Panc1 (cell line): ENCODE results near the gene ST6GAL2. TPM values are rescaled to one million over a fixed set of nuclear protein-coding genes. Genes with fewer than 3 reads are reported as not detected.

Experiments used
- ATAC-seq: fragments of 200-7000 bp; cut with Tn5 transposase; 2 replicates; pipeline ENCODE4 v1.9.1; 2020; ENCODE audit warnings: mild to moderate bottlenecking, moderate library complexity
- BruUV-seq: library from RNA; stranded (reverse); fragments of 400-500 nt; replicated peaks from 2 replicates; lab custom pipeline; 2021; lab: Mats Ljungman, UMichigan
- CTCF ChIA-PET: fragments of 300-600 bp; sonication (Branson Sonifier 250); formaldehyde crosslinking; loops from one replicate; lab custom pipeline; 2022; ENCODE audit warnings: antibody characterized with exemption; lab: Charles Lee
- POLR2A ChIA-PET: fragments of 300-600 bp; sonication (Branson Sonifier 250); formaldehyde crosslinking; loops from one replicate; lab custom pipeline; 2022; ENCODE audit warnings: antibody characterized with exemption; lab: Charles Lee
- DNase-seq: peaks from one replicate; pipeline ENCODE4 v3.0.0-alpha.2; 2010; ENCODE audit warnings: low read depth, low spot score
- H3K27ac ChIP-seq: 2 replicates; pipeline ENCODE4 v1.5.1; 2011; ENCODE audit warnings: mild to moderate bottlenecking, low read length, inconsistent platforms
- H3K27me3 ChIP-seq: fragments of 200-500 bp; sonication (Bioruptor generic); 2 replicates; pipeline ENCODE4 v1.6.0; 2014; ENCODE audit warnings: low read length, inconsistent platforms; ENCODE audit not compliant: control insufficient read depth, insufficient read depth
- H3K36me3 ChIP-seq: fragments of 200-500 bp; sonication (Bioruptor generic); 2 replicates; pipeline ENCODE4 v1.5.1; 2014; ENCODE audit warnings: inconsistent platforms, mild to moderate bottlenecking, low read length, moderate library complexity; ENCODE audit not compliant: control insufficient read depth, insufficient read depth
- H3K4me1 ChIP-seq: 2 replicates; pipeline ENCODE4 v1.5.1; 2011; ENCODE audit warnings: inconsistent platforms, mild to moderate bottlenecking, low read length, moderate library complexity; ENCODE audit not compliant: control insufficient read depth, insufficient read depth
- H3K4me3 ChIP-seq, 2 experiments: 2 replicates each; pipeline ENCODE4 v1.5.1; 2011 to 2012; ENCODE audit warnings: low read depth in 2 of 2, low read length in 2 of 2, mild to moderate bottlenecking in 2 of 2, inconsistent platforms in 1 of 2, moderate library complexity in 1 of 2
- H3K9me3 ChIP-seq: fragments of 200-500 bp; sonication (Bioruptor generic); 2 replicates; pipeline ENCODE4 v1.5.1; 2014; ENCODE audit warnings: low read depth, mild to moderate bottlenecking, inconsistent platforms, low read length, moderate library complexity; ENCODE audit not compliant: control insufficient read depth, insufficient read depth
- POLR2AphosphoS5 ChIP-seq: IDR thresholded peaks from 2 replicates; pipeline ENCODE4 v1.6.1; 2012; ENCODE audit warnings: mild to moderate bottlenecking, low read depth, low read length, moderate library complexity
- SIN3A ChIP-seq: IDR thresholded peaks from 2 replicates; pipeline ENCODE4 v1.6.1; 2012; ENCODE audit warnings: low read depth, mild to moderate bottlenecking, low read length, moderate library complexity, borderline replicate concordance; ENCODE audit not compliant: insufficient read depth
- TCF7L2 ChIP-seq: IDR thresholded peaks from 2 replicates; pipeline ENCODE4 v1.6.1; 2011; ENCODE audit warnings: mild to moderate bottlenecking, low read depth, low read length, inconsistent platforms
- in situ Hi-C: cut with HindIII; loops from 2 replicates; pipeline ENCODE4 v1.10.0; 2016; ENCODE audit warnings: low sequenced_read_pairs, low pct_unique_long_range_greater_than_20kb
- intact Hi-C: fragments of 100-400 bp; cut with micrococcal nuclease; formaldehyde crosslinking; loops from one replicate; pipeline ENCODE4 v1.10.0; 2022; ENCODE audit not compliant: unreplicated experiment
- total RNA-seq: library from RNA; stranded (reverse); gene quantifications from one replicate; pipeline ENCODE4 v1.2.1, GENCODE V29; 2021; ENCODE audit not compliant: unreplicated experiment
- TF ChIP-seq, protein P1 (sequence below): fragments of 450-650 bp; IDR thresholded peaks from 2 replicates; pipeline ENCODE4 v1.5.1; 2017; ENCODE audit warnings: mild to moderate bottlenecking
- TF ChIP-seq, protein P2 (sequence below), 2 experiments: IDR thresholded peaks; 2 replicates each; pipeline ENCODE4 v1.6.1; 2011 to 2012; ENCODE audit warnings: low read depth in 2 of 2, control low read depth in 1 of 2, low read length in 1 of 2, mild to moderate bottlenecking in 1 of 2, moderate library complexity in 1 of 2; ENCODE audit not compliant: insufficient read depth in 1 of 2

ST6GAL2 gene
- total RNA-seq, 1 experiment from 2014 or later, result not detected

DNA sequence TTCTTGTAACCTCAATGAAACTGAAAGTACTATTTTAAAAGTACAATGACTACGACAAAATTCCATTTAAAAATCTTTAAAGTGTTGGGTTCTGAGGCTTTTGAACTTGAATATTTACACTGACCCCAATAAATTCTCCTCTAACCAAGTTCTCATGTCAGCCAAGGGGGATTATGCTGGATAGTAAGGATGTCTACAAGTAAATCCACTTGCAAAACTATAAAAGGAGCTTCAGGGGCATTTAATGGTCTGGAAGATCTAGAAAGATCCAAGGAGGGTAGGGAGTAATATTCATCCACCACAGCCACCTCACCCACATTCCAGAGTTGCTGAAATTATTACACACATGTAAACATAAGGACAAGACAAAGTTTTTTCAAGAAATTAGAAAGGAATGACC, 81.8 kb downstream of the ST6GAL2 start:
- DNase-seq (no peak), ATAC-seq (no peak)
- ChIA-PET CTCF (no interaction called here), POLR2A (no interaction called here)
- Histone ChIP-seq H3K9me3 (no peaks in the 10 kb centered on the region), H3K4me3 (no peak overlapping the region), H3K27ac (no peak overlapping the region), H3K36me3 (no peaks in the 10 kb centered on the region), H3K27me3 (no peaks in the 10 kb centered on the region), H3K4me1 (no peaks in the 10 kb centered on the region)
- intact Hi-C loops (no loop called here), in situ Hi-C loops (no loop called here)
- no TSS peak for BruUV-seq
- TF ChIP-seq TCF7L2, result no peak
- no peak for TF ChIP-seq POLR2AphosphoS5

DNA sequence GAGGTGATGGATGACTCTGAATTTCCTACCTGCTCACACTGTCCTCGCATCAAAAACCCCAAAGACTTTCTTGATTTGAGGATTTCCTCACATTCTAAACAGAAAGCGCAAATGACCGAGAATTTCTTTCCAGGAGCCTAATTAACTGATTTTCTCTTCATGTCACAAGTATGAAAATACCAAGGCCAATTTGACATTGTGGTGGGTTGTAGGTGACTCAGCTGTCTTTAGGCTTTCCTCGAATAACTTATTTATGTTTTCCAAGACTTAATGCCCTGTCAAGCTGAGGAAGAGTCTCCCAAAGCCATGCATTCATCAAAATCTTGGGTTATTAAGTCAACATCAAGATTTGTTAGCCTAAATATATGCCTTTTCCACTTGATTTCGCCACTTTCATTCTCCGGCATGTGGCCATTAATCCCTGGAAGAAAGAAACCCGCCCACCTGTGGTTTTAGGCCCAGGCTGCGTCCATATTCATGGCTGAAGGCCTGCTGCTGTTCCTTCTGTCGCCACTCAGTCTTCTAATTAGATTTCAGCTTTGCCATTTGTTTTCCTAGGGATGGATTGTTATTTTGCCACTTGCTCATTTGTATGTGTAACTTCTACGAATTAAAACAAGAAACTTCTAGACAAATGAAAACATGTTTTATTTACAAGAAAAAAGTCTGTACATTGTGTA, 84.9 kb downstream of the ST6GAL2 start:
- no peaks in the 10 kb centered on the region for H3K4me1 ChIP-seq
- CTCF ChIA-PET, result no interaction called here
- intact Hi-C loops, result no loop called here

More for the DNA sequence above, 84.9 kb downstream of the ST6GAL2 start:
- in situ Hi-C loops, result no loop called here
- TF ChIP-seq, protein P1, sequence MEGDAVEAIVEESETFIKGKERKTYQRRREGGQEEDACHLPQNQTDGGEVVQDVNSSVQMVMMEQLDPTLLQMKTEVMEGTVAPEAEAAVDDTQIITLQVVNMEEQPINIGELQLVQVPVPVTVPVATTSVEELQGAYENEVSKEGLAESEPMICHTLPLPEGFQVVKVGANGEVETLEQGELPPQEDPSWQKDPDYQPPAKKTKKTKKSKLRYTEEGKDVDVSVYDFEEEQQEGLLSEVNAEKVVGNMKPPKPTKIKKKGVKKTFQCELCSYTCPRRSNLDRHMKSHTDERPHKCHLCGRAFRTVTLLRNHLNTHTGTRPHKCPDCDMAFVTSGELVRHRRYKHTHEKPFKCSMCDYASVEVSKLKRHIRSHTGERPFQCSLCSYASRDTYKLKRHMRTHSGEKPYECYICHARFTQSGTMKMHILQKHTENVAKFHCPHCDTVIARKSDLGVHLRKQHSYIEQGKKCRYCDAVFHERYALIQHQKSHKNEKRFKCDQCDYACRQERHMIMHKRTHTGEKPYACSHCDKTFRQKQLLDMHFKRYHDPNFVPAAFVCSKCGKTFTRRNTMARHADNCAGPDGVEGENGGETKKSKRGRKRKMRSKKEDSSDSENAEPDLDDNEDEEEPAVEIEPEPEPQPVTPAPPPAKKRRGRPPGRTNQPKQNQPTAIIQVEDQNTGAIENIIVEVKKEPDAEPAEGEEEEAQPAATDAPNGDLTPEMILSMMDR, result no peak
- TF ChIP-seq SIN3A (no peak), TCF7L2 (no peak), POLR2AphosphoS5 (no peak)
- TF ChIP-seq, protein P2, sequence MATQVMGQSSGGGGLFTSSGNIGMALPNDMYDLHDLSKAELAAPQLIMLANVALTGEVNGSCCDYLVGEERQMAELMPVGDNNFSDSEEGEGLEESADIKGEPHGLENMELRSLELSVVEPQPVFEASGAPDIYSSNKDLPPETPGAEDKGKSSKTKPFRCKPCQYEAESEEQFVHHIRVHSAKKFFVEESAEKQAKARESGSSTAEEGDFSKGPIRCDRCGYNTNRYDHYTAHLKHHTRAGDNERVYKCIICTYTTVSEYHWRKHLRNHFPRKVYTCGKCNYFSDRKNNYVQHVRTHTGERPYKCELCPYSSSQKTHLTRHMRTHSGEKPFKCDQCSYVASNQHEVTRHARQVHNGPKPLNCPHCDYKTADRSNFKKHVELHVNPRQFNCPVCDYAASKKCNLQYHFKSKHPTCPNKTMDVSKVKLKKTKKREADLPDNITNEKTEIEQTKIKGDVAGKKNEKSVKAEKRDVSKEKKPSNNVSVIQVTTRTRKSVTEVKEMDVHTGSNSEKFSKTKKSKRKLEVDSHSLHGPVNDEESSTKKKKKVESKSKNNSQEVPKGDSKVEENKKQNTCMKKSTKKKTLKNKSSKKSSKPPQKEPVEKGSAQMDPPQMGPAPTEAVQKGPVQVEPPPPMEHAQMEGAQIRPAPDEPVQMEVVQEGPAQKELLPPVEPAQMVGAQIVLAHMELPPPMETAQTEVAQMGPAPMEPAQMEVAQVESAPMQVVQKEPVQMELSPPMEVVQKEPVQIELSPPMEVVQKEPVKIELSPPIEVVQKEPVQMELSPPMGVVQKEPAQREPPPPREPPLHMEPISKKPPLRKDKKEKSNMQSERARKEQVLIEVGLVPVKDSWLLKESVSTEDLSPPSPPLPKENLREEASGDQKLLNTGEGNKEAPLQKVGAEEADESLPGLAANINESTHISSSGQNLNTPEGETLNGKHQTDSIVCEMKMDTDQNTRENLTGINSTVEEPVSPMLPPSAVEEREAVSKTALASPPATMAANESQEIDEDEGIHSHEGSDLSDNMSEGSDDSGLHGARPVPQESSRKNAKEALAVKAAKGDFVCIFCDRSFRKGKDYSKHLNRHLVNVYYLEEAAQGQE (IDR thresholded peaks at IDR 0.05; ENCODE audit: insufficient read depth in 1 of 2, low read depth in 2 of 2, low read length in 1 of 2), result no peak
- no peak for ATAC-seq
- Histone ChIP-seq H3K27ac (no peak overlapping the region), H3K27me3 (no peaks in the 10 kb centered on the region), H3K36me3 (no peaks in the 10 kb centered on the region), H3K9me3 (no peaks in the 10 kb centered on the region), H3K4me3 (no peak overlapping the region)
- DNase-seq, result no peak
- no TSS peak for BruUV-seq
- POLR2A ChIA-PET, result no interaction called here
